ENCODE results near the gene WDFY2.
A peak's percentile ranks its signal among the peaks of the same experiment; 100 is the strongest.

WDFY2 gene

DNA sequence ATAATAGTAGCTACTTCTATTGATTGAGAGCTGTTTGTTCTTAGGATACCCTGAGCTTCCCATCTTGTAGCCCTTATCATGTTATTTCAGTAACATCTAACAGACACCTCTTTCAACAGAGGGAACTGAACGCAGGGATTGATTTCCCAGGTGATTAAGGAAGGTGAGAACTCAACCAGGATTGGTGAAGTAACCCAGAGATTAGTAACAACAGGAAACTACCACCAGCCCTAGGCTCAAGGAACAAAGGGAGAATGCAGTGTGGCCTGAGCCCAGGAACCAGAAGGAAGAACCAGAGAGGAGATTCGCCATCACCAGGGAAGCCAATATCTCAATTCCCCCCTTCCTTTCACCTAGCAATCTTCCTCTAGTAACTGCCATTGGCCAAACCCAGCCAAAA is 211.2 kb downstream of the WDFY2 start:
- Mint-ChIP-seq H3K4me3 (no peak overlapping the region), H3K4me1 (peaks cover 42 to 55% of the 10 kb centered on the region in 2 donors), H3K27me3 (no peaks in the 10 kb centered on the region), H3K36me3 (peaks cover 8 to 18% of the 10 kb centered on the region in 2 donors), H3K9me3 (no peaks in the 10 kb centered on the region), H3K27ac (no peak overlapping the region)
- ATAC-seq (replicated peaks) (no peak), DNase-seq (no peak)

DNA sequence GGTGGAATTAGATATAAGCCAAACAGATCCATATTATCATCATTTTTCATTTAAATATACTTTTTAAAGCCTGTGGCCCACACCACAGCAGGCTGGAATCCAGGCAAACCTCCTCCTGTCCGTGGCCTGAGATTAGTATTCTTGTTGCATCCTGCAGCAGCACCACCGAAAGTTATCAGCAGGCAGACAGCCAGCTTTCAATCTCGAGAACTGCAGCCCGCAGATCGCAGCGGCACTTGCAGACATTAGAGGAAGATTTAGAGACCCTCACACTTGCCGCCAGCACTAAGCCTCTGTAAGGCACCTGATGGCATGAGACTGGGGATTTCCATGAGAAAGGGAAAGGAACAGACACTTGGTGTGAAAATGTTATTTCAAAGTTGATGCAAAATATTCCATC is 212.3 kb downstream of the WDFY2 start:
- DNase-seq (no peak), ATAC-seq (replicated peaks) (no peak)
- Mint-ChIP-seq H3K4me3 (no peak overlapping the region), H3K27ac (peak overlapping the region; percentile 56), H3K4me1 (peaks cover 44 to 61% of the 10 kb centered on the region in 2 donors), H3K9me3 (no peaks in the 10 kb centered on the region), H3K27me3 (no peaks in the 10 kb centered on the region), H3K36me3 (peaks cover 5 to 18% of the 10 kb centered on the region in 2 donors)

DNA sequence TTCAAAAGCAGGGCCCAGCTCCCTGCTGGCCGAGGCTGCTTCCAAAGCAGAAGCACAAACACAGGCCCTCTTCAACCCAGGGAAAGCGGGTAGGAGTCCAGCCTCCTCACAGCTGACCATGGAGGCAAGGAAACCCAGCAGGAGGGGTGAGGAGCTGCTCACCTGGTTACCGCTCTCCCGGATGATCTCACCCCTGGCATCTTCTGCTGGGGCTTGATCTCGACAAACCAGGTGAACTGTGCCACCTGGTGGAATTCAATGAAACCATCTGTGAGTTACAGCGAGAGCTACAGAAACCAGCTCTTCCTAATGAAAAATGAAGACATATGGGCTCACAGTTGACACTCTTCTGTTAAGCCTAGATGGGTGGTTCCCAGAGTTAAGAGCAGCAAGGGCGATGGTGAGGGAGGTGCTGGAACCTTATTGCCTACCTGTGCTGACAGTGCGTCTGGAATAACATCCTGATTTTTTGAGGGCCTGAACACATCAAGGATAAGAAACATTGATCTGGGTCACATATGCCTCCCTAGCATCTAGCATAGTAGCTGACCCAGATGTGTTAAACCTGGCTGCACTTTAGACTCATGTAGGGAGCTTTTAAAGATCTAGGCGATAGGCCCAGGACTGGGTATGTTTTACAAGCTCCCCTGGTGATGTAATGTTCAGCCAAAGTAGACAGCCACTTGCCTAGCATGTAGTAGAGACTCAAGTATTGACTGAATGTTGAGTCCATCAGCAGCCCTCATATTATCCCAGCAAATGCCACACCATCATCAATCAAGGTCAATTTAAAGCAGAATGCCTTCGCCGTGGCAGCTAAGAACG is 213.6 kb downstream of the WDFY2 start:
- Mint-ChIP-seq H3K9me3 (no peaks in the 10 kb centered on the region), H3K4me1 (peaks cover 47 to 68% of the 10 kb centered on the region in 2 donors), H3K36me3 (peaks cover 5 to 13% of the 10 kb centered on the region in 2 donors), H3K27ac (peak overlapping the region; percentile 42), H3K4me3 (no peak overlapping the region), H3K27me3 (no peaks in the 10 kb centered on the region)
- DNase-seq (peak; percentile 46), ATAC-seq (replicated peaks) (peak; percentile 28 to 54)

DNA sequence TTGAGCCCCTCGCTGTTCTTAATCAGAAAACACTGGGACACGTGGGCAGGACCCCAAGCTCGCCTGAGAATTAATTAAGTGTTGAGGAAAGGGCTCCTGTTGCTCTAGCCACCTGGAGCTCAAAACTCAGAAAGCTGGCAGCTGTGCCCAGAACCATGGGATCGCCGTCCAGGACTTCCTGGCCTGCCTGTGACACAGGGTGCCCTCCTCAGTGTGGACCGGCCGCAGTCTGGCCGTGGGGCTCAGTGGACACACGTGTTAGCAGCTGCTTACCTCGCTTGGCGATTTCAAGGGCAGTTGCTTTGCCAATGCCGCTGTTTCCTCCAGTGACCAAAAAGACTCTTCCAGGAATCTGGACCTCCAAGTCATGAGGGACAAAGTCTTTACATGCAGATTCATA is 215.0 kb downstream of the WDFY2 start:
- Mint-ChIP-seq H3K4me1 (peaks cover 40 to 63% of the 10 kb centered on the region in 2 donors), H3K27ac (no peak overlapping the region)
- DNase-seq = no peak

DNA sequence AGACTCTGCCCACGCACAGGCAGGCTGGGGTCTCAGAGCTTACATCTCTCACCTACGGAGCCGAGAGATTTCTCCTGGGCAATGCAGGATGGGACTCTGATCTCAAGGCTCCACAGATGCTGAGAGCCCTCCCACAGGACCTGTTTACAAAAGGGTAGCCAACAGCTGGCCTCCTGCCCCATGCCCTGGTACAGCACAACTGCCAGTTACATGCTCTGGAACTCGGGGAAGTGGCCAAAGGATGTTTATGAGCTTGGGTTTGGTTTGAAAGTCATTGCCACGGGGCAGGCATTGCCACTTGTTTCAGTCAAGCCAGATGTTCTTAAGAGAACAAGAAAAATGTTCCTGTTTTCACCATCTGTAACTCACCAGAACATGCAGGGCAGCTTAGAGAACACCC is 216.2 kb downstream of the WDFY2 start:
- Mint-ChIP-seq H3K4me1 (peaks cover 39 to 63% of the 10 kb centered on the region in 2 donors), H3K4me3 (no peak overlapping the region), H3K9me3 (no peaks in the 10 kb centered on the region), H3K36me3 (peaks cover 5 to 13% of the 10 kb centered on the region in 2 donors), H3K27me3 (no peaks in the 10 kb centered on the region), H3K27ac (no peak overlapping the region)
- DNase-seq (no peak), ATAC-seq (replicated peaks) (no peak)

More for the DNA sequence above, 215.0 kb downstream of the WDFY2 start:
- H3K27me3 Mint-ChIP-seq = no peaks in the 10 kb centered on the region
- peaks cover 5 to 11% of the 10 kb centered on the region in 2 donors for H3K36me3 Mint-ChIP-seq
- ATAC-seq (replicated peaks) = no peak
- no peaks in the 10 kb centered on the region for H3K9me3 Mint-ChIP-seq
- no peak overlapping the region for H3K4me3 Mint-ChIP-seq

DNA sequence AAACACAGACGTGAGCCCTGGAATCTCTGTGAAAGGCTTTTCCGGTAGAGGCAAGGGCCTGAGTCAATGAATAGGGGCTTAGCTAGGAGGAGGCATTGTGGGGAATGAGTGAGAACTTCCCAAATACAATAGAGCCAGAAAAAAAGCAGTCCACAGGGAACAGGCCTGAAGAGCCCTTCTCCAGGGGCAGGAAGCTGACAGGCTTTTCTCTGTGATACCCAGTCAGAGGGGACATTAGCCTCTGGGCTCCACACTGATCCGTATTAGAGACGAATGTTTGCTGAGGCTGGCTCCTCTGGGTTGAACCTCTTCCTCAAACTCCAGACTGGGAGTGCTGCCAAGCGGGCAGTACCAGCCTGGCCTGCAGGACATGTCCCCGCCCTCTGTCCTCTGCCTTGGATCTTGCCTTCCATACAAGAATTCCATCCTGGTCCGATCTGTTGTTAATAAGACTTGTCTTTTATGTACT is 217.4 kb downstream of the WDFY2 start:
- Mint-ChIP-seq H3K27ac (peak overlapping the region; percentile 99), H3K9me3 (no peaks in the 10 kb centered on the region), H3K36me3 (peaks cover 5 to 11% of the 10 kb centered on the region in 2 donors), H3K27me3 (no peaks in the 10 kb centered on the region), H3K4me3 (no peak overlapping the region), H3K4me1 (peaks cover 35 to 63% of the 10 kb centered on the region in 2 donors)
- ATAC-seq (replicated peaks) (no peak), DNase-seq (no peak)

DNA sequence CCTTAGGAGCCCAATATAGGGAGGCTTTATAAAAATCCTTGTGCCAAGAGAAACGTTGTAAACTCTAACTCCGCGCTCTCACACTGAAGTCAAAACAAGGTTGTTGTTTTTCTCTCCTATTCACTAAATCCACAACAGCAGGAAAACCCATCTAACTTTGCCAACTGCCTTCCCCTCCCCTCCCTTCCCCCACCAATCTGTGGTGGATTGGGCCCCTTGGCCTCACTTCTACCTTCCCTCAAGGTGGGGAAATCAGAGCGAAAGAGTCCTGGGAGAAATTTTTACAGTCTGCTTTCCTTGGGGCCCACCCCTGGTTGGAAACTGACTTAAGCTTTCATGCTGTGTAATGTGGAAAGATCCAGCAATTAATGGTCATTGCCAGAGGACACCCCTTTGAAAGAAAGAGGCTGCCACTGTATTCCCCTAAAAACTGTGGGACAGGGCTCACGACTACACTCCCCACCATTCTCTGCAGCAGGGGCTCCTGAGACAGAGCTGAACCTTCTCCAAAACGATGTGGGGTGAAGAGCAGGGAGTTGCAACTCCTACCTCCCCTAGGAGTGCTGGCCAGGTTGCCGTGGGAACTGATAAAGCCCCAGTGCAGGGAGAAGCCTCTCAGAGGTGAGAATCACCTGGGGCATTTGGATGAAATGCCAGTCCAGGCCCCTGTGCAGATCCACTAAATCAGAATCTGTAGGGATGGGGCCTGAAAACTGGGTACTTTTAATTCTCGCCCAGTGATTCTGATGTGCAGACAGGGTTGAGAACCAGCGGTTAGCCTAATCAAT is 218.6 kb downstream of the WDFY2 start:
- Mint-ChIP-seq H3K4me1 (peaks cover 29 to 58% of the 10 kb centered on the region in 2 donors), H3K9me3 (no peaks in the 10 kb centered on the region), H3K36me3 (peaks cover under 1 to 6% of the 10 kb centered on the region in 2 donors), H3K27me3 (no peaks in the 10 kb centered on the region), H3K27ac (peak overlapping the region; percentile 99), H3K4me3 (peak overlapping the region; percentile 93 to 94)
- ATAC-seq (replicated peaks) (no peak), DNase-seq (no peak)

DNA sequence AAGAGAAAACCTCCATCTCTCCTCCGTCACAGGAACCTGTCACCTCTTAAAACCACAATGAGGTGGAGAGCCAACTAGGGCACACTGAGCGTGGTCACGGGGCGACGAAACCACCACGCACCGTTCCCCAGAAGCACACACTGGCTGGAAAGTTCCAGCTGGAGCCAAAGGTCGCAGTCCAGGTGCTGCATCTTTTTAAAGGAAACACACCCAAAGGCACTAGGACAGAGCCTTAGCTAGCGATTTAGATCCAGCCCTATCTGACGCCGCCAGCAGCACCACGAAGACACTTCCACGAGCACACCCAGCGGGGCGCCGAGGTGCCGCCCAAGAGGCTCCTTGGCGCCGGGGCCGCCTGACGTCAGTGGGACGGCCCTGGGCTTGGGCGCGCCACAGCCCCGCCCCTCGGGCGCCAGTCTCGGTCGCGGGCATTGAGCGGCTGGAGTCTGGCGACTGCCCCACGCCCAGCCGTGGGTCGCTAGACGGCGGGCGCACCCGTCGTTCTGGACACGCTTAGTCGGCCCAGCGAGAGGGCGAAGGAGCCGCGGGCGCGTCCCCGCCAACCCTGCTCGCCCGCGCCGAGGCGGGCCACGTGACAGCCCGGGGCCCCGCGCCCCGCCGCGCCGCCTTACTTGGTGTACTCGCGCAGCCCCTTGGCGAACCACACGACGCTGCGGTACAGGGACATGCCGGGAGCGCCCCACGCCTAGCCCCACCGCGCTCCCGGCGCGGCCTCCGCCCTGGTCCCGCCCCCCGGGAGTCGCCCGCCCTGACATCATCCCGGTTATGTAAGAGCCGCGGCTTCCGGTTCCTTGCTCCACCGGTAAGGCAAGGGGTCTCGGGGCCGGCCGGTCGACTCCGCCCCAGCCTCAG is 219.4 kb downstream of the WDFY2 start, which contains the start of gene DHRS12:
DHRS12 (minus strand) TSS at position 742 of the 873 bp plus-strand sequence. CDS start 4,504 bp downstream, outside the sequence.
- H3K4me1 Mint-ChIP-seq = peaks cover 29 to 55% of the 10 kb centered on the region in 2 donors
- H3K27me3 Mint-ChIP-seq = no peaks in the 10 kb centered on the region
- H3K9me3 Mint-ChIP-seq = no peaks in the 10 kb centered on the region
- H3K27ac Mint-ChIP-seq = peak within 1 kb of the TSS; percentile 99
- peaks cover 0 to 4% of the 10 kb centered on the region in 2 donors for H3K36me3 Mint-ChIP-seq
- ATAC-seq (replicated peaks) = peak; percentile 80 to 87
- H3K4me3 Mint-ChIP-seq = peak within 1 kb of the TSS; percentile 93 to 94
- peak; percentile 79 for DNase-seq

DNA sequence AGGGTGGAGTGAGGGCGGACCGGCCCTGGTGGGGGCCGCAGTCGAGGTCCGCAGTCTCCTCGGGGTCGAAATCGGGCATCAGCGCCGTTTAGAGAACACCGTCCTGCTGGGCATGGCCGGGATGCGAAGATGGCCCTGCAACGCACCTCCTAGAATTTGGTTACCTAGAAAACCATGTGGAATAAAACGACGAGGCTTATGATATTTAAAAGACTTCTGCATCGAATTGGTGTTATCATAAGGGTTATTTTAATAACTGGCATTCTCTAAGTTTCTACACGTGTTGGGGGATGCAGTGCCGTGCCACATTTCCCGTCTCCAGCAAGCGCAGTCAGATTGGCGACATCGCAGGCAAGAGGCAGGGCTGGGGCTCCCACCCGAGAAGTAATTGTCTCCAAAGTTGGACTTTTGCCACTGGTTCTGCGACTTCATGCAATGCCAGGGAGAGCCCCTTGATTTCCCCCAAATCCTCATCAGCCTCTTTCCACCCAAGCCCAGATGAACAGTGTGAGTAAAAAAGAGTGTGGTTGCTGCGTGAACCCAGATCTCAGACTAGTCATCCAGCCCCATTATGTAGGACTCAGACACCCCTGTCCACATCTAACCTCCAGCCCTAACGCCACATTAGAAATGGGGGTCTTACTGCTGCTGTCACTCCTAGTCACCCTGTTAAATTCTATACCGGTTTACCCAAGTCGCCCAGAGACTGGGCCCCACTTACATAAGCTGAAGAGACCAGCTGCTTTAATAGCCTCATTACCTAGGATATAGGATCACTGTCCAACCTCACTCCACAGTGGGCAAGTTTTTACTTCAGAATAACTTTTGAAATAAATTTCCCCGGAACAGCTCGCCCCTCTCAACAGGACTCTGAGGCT is 220.3 kb downstream of the WDFY2 start:
- Mint-ChIP-seq H3K27me3 (no peaks in the 10 kb centered on the region), H3K4me1 (peaks cover 29 to 55% of the 10 kb centered on the region in 2 donors), H3K27ac (peak overlapping the region; percentile 97), H3K36me3 (peaks cover 0 to 4% of the 10 kb centered on the region in 2 donors), H3K4me3 (peak overlapping the region; percentile 93 to 94), H3K9me3 (no peaks in the 10 kb centered on the region)
- DNase-seq (no peak), ATAC-seq (replicated peaks) (peak in 1 of 2 donors; percentile 13)

DNA sequence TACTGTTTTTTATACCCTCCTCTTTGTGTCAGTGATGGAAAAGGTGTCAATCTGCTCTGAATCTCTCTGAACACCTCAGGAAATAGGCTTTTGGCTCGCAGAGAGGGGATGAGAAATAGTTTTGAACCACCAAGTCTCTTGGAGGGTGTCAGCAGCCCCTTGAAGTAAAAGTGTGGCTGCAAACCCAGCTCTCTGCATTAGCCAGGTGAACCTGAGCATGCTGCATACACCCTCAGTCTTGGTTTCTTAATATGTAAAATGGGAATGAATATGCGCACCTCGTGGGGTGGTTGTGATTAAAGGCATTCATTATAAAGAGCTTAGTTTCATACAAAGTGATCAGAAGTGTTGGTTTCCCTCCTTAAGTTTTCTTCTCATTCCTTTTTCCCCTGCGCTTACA is 221.1 kb downstream of the WDFY2 start:
- DNase-seq (no peak), ATAC-seq (replicated peaks) (no peak)
- peak overlapping the region; percentile 93 to 94 for H3K4me3 Mint-ChIP-seq
- H3K4me1 Mint-ChIP-seq = peaks cover 29 to 55% of the 10 kb centered on the region in 2 donors
- H3K9me3 Mint-ChIP-seq = no peaks in the 10 kb centered on the region
- H3K36me3 Mint-ChIP-seq = peaks cover 0 to 8% of the 10 kb centered on the region in 2 donors
- peak overlapping the region; percentile 51 for H3K27ac Mint-ChIP-seq
- H3K27me3 Mint-ChIP-seq = no peaks in the 10 kb centered on the region

DNA sequence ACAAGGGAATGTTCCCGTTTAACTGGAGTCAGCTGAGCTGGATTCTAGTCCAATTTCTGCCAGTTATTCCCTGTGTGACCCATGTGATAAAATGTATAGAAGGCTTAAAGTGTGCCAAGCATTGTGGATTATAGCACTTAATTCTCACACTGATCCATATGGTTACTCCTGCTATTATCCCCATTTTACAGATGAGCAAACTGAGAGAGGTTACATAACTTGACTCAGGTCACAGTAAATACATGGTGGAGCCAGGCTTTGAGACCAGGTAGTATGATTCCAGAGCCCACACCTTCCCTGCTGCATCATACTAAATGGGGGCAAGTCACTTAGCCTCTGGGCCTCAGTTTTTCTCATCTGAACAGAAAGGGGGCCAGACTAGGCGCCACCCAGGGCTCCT is 221.7 kb downstream of the WDFY2 start:
- Mint-ChIP-seq H3K36me3 (peaks cover 0 to 8% of the 10 kb centered on the region in 2 donors), H3K4me1 (peaks cover 31 to 59% of the 10 kb centered on the region in 2 donors), H3K9me3 (no peaks in the 10 kb centered on the region), H3K27me3 (no peaks in the 10 kb centered on the region), H3K4me3 (no peak overlapping the region), H3K27ac (no peak overlapping the region)
- no peak for ATAC-seq (replicated peaks)
- DNase-seq = no peak

DNA sequence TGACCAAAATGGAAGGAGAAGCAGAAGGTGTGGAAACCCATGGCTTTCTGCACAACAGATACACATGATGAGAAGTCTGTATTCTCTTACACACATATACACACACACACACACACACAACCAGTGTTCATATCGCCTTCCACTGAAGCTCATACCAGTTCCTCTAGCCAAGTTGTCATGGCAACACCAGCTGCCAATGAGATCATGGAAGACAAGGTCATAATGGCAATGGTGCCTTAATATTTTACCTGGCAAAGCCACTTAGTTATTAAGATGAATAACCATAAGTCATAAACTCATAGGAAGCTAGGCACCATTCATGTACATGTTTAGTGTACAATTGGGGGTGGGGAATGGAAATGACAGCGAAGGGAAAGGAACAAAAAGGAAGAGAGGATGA is 222.3 kb downstream of the WDFY2 start:
- Mint-ChIP-seq H3K27me3 (no peaks in the 10 kb centered on the region), H3K9me3 (no peaks in the 10 kb centered on the region), H3K4me1 (peaks cover 30 to 59% of the 10 kb centered on the region in 2 donors), H3K36me3 (peaks cover 0 to 8% of the 10 kb centered on the region in 2 donors), H3K4me3 (no peak overlapping the region), H3K27ac (no peak overlapping the region)
- ATAC-seq (replicated peaks) (no peak), DNase-seq (no peak)

DNA sequence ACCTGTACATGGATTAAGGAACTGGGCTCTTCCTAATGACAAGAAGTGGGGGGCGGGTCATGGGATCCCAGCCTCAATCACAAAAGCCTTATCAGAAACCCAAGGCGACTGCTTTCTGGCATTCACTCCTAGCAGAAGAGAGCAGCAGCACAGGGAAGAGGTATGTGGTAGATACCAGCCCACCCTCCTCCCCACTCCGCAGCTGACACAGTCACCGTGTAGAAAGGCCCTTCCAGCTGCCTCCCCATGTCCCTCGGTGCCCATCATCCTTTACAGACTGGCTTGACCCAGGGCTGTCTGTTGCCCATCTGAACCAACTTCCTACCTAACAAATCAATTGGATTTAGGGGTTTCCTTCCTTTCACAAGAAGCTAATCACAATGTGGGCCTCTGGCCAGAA is 222.8 kb downstream of the WDFY2 start:
- H3K27me3 Mint-ChIP-seq = no peaks in the 10 kb centered on the region
- H3K9me3 Mint-ChIP-seq = no peaks in the 10 kb centered on the region
- ATAC-seq (replicated peaks) (no peak), DNase-seq (no peak)
- H3K4me1 Mint-ChIP-seq = peaks cover 30 to 59% of the 10 kb centered on the region in 2 donors
- peak overlapping the region; percentile 49 for H3K27ac Mint-ChIP-seq
- peaks cover 0 to 8% of the 10 kb centered on the region in 2 donors for H3K36me3 Mint-ChIP-seq
- H3K4me3 Mint-ChIP-seq = no peak overlapping the region
